A549 (cell line): ENCODE data around the gene SP140L. TPM values are rescaled to one million over a fixed set of nuclear protein-coding genes. Genes with fewer than 3 reads are reported as not detected.

ENCODE experiments used
- ATAC-seq, 2 experiments: fragments of 200-7000 bp in 1 of 2; fragments of >200 bp in 1 of 2; cut with Nextera tagmentation in 1 of 2; cut with Tn5 transposase in 1 of 2; 3 replicates each; pipeline versions ENCODE4 v1.8.0 to v1.9.1; 2018 to 2020; ENCODE audit warnings: mild to moderate bottlenecking in 1 of 2, moderate library complexity in 1 of 2
- CTCF ChIA-PET: fragments of 300-600 bp; sonication (Branson Sonifier 250); formaldehyde crosslinking; extraction: SDS; loops from one replicate; lab custom pipeline; 2021; ENCODE audit warnings: antibody characterized with exemption, inconsistent platforms; lab: Yijun Ruan, JAX
- POLR2A ChIA-PET: fragments of 350-600 bp; formaldehyde crosslinking; extraction: SDS; loops from one replicate; lab custom pipeline; 2021; ENCODE audit warnings: antibody characterized with exemption, inconsistent platforms; lab: Yijun Ruan, JAX
- DNase-seq, 2 experiments: peaks; one replicate each; pipeline versions ENCODE4 v3.0.0 to v3.0.0-alpha.2; 2011 to 2016; ENCODE audit warnings: low read depth in 1 of 2, low spot score in 1 of 2
- FAIRE-seq: peaks from 2 replicates; lab custom pipeline; 2011; peaks lifted over from hg19 to GRCh38; lab: Jason Lieb, UNC
- H3K27ac ChIP-seq, 2 experiments: fragments of >200 bp; sonication (Bioruptor Twin); formaldehyde crosslinking; 3 replicates each; pipeline ENCODE4 v1.5.1; 2016 to 2017
- H3K4me1 ChIP-seq: fragments of >200 bp; sonication (Bioruptor Twin); formaldehyde crosslinking; 3 replicates; pipeline ENCODE4 v1.6.1; 2016
- H3K4me2 ChIP-seq: fragments of >200 bp; sonication (Bioruptor Twin); formaldehyde crosslinking; 3 replicates; pipeline ENCODE4 v1.6.1; 2016
- H3K4me3 ChIP-seq: fragments of >200 bp; sonication (Bioruptor Twin); formaldehyde crosslinking; 3 replicates; pipeline ENCODE4 v1.5.1; 2016
- H3K9me3 ChIP-seq: fragments of >200 bp; sonication (Bioruptor Twin); formaldehyde crosslinking; 3 replicates; pipeline ENCODE4 v1.6.1; 2016
- CHD2 ChIP-seq: fragments of 150-350 bp; IDR thresholded peaks from 2 replicates; pipeline ENCODE4 v1.6.1; 2014; ENCODE audit warnings: low read length; ENCODE audit not compliant: partially characterized antibody
- EHMT2 ChIP-seq: fragments of 200-600 bp; sonication (generic); IDR thresholded peaks from 2 replicates; pipeline ENCODE4 v1.6.1; 2016; ENCODE audit warnings: antibody characterized with exemption, low read depth, mild to moderate bottlenecking, moderate library complexity
- FOSB ChIP-seq: fragments of 250-450 bp; sonication (Bioruptor Pico); IDR thresholded peaks from 2 replicates; pipeline ENCODE4 v1.5.0; 2020; ENCODE audit warnings: mild to moderate bottlenecking, moderate library complexity
- FOSL2 ChIP-seq, 2 experiments: fragments of 450-650 bp in 1 of 2; fragments of >200 bp in 1 of 2; sonication (Bioruptor Twin) in 1 of 2; formaldehyde crosslinking; IDR thresholded peaks; 2 replicates each; pipeline versions ENCODE4 v1.5.0 to v1.6.1; 2016 to 2020; ENCODE audit warnings: mild to moderate bottlenecking in 1 of 2, moderate library complexity in 1 of 2
- HDAC2 ChIP-seq: fragments of 200-600 bp; sonication (generic); IDR thresholded peaks from 2 replicates; pipeline ENCODE4 v1.6.1; 2016
- HEYL ChIP-seq: fragments of 250-450 bp; sonication (Bioruptor Pico); IDR thresholded peaks from 2 replicates; pipeline ENCODE4 v1.8.0; 2021; ENCODE audit warnings: mild to moderate bottlenecking, moderate library complexity
- HOXB13 ChIP-seq: fragments of 250-450 bp; sonication (Bioruptor Pico); IDR thresholded peaks from 2 replicates; pipeline ENCODE4 v1.5.0; 2020; ENCODE audit warnings: low read depth, mild to moderate bottlenecking, moderate library complexity
- JUN ChIP-seq, 2 experiments: fragments of >200 bp; sonication (Bioruptor Twin); formaldehyde crosslinking; IDR thresholded peaks; 2 replicates in 1 of 2; 3 replicates in 1 of 2; pipeline ENCODE4 v1.6.1; 2016 to 2017
- JUNB ChIP-seq: fragments of >200 bp; sonication (Bioruptor Twin); formaldehyde crosslinking; IDR thresholded peaks from 2 replicates; pipeline ENCODE4 v1.6.1; 2016
- MAFK ChIP-seq: fragments of 450-650 bp; IDR thresholded peaks from 2 replicates; pipeline ENCODE4 v1.6.1; 2014; ENCODE audit not compliant: partially characterized antibody
- RFX5 ChIP-seq: fragments of 450-650 bp; IDR thresholded peaks from 2 replicates; pipeline ENCODE4 v1.7.1; 2014; ENCODE audit warnings: antibody characterized with exemption, mild to moderate bottlenecking, moderate library complexity
- RNF2 ChIP-seq: fragments of 200-600 bp; sonication (generic); IDR thresholded peaks from 2 replicates; pipeline ENCODE4 v1.6.1; 2016; ENCODE audit warnings: low read depth, mild to moderate bottlenecking, antibody characterized with exemption, moderate library complexity, borderline replicate concordance
- SMC3 ChIP-seq: fragments of >200 bp; sonication (Bioruptor Twin); formaldehyde crosslinking; IDR thresholded peaks from 3 replicates; pipeline ENCODE4 v1.6.1; 2018; ENCODE audit warnings: inconsistent platforms
- SREBF2 ChIP-seq: fragments of 450-650 bp; IDR thresholded peaks from 2 replicates; pipeline ENCODE4 v1.6.1; 2014; ENCODE audit warnings: mild to moderate bottlenecking, moderate library complexity
- TFCP2L1 ChIP-seq: fragments of 250-450 bp; sonication (Bioruptor Pico); IDR thresholded peaks from 2 replicates; pipeline ENCODE4 v1.5.0; 2021; ENCODE audit warnings: mild to moderate bottlenecking
- ZSCAN20 ChIP-seq: fragments of 250-450 bp; sonication (Bioruptor Pico); IDR thresholded peaks from 2 replicates; pipeline ENCODE4 v1.8.0; 2022; ENCODE audit warnings: mild to moderate bottlenecking, moderate library complexity
- WGBS: methylation state at CpG from one replicate; pipeline ENCODE4 v1.1.6; 2017; ENCODE audit errors: missing lambda C conversion rate; 5-methylcytosine and 5-hydroxymethylcytosine counted together
- polyA plus RNA-seq, 4 experiments: library from polyadenylated mRNA; depleted of rRNA in 3 of 4; stranded (reverse); fragments of >200 nt; fragmentation: RNase III in 1 of 4; extraction: RNeasy Plus Mini Kit Qiagen cat#74134 plus additional on column Dnase treatment in 1 of 4; gene quantifications; 2 replicates in 3 of 4; 3 replicates in 1 of 4; pipeline ENCODE4 v1.2.3, GENCODE V29; 2011 to 2017
- TF ChIP-seq, protein P1 (sequence below): fragments of 200-600 bp; sonication (generic); IDR thresholded peaks from 2 replicates; pipeline ENCODE4 v1.6.1; 2016; ENCODE audit warnings: antibody characterized with exemption, mild to moderate bottlenecking, moderate library complexity
- TF ChIP-seq, protein P2 (sequence below): fragments of >200 bp; sonication (Bioruptor Twin); formaldehyde crosslinking; IDR thresholded peaks from 3 replicates; pipeline ENCODE4 v1.5.1; 2016
- TF ChIP-seq, protein P3 (sequence below): IDR thresholded peaks from 2 replicates; pipeline ENCODE4 v1.6.1; 2012
- TF ChIP-seq, protein P4 (sequence below): fragments of 250-450 bp; sonication (Bioruptor Pico); IDR thresholded peaks from 2 replicates; pipeline ENCODE4 v1.5.0; 2021; ENCODE audit warnings: mild to moderate bottlenecking, moderate library complexity, borderline replicate concordance
- TF ChIP-seq, protein P5 (sequence below): fragments of 450-650 bp; IDR thresholded peaks from 2 replicates; pipeline ENCODE4 v1.6.1; 2014; ENCODE audit warnings: antibody characterized with exemption
- TF ChIP-seq, protein P6 (sequence below): fragments of >200 bp; sonication (Bioruptor Twin); formaldehyde crosslinking; IDR thresholded peaks from 2 replicates; pipeline ENCODE4 v1.6.1; 2016

The SP140L gene
- polyA plus RNA-seq, 2 of the 4 experiments (the other 2 are of a cell fraction), result 1.7 to 2.5 TPM

DNA sequence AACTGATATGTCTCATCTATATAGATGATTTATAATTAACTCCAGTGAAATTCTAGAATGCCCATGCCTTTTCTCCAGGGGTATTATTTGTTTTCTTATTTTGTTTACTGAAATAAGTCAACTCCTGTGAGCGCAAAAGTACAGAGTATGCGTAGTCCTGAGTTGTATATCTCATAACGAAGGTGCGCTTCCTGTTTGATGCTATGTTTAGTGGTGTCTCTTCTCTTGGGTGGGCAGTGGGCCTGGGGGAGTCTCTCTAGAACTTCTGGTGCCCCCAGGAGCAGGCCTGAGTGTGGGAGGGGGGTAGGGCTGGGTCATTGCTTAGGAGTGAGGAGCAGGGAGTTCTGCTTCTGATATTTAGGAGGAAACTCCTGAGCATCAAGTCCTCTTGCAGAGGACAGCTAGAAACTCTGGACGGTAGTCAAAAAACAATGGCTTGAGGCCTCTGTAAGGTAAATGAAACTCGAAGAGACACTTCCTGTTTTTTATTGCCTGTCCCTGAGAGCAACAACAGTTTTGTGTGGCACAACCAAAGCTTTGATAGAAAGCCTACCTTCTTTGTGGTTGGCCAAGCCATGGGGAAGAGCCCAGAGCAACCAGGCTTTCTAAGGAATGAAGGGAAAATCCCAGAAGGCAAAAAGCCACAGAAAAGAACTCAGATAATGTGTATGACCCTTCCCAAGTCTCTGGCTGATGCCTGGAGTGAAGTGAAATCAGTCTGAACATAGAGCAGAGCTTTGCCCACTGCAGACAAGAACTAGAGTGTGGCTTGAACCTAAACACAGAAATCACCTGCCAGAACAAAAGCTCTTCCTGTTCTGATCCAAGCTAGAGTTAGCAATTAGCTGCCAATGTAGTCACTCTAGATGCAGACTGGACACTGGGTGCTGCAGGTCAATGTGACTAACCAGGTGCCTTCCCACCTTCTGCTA is 8.5 kb upstream of the SP140L start:
- ChIA-PET CTCF (interaction anchor here (1.2 kb wide), 1 partner anchor 120 kb away, joined by 3 read pairs; no protein-coding TSS in a partner anchor), POLR2A (no interaction called here)
- Histone ChIP-seq H3K4me1 (no peaks in the 10 kb centered on the region), H3K9me3 (no peaks in the 10 kb centered on the region), H3K4me3 (no peak overlapping the region), H3K27ac (no peak overlapping the region), H3K4me2 (no peak overlapping the region)
- DNase-seq (no peak), ATAC-seq (no peak), FAIRE-seq (no peak)
- WGBS, result 51% methylated on average over 6 of the region's 6 CpGs
- TF ChIP-seq, protein P1, sequence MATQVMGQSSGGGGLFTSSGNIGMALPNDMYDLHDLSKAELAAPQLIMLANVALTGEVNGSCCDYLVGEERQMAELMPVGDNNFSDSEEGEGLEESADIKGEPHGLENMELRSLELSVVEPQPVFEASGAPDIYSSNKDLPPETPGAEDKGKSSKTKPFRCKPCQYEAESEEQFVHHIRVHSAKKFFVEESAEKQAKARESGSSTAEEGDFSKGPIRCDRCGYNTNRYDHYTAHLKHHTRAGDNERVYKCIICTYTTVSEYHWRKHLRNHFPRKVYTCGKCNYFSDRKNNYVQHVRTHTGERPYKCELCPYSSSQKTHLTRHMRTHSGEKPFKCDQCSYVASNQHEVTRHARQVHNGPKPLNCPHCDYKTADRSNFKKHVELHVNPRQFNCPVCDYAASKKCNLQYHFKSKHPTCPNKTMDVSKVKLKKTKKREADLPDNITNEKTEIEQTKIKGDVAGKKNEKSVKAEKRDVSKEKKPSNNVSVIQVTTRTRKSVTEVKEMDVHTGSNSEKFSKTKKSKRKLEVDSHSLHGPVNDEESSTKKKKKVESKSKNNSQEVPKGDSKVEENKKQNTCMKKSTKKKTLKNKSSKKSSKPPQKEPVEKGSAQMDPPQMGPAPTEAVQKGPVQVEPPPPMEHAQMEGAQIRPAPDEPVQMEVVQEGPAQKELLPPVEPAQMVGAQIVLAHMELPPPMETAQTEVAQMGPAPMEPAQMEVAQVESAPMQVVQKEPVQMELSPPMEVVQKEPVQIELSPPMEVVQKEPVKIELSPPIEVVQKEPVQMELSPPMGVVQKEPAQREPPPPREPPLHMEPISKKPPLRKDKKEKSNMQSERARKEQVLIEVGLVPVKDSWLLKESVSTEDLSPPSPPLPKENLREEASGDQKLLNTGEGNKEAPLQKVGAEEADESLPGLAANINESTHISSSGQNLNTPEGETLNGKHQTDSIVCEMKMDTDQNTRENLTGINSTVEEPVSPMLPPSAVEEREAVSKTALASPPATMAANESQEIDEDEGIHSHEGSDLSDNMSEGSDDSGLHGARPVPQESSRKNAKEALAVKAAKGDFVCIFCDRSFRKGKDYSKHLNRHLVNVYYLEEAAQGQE, result no peak
- TF ChIP-seq JUNB (no peak), HDAC2 (no peak), ZSCAN20 (CRISPR knock-in tag) (no peak), MAFK (no peak), FOSB (CRISPR knock-in tag) (no peak), HOXB13 (CRISPR knock-in tag) (no peak), RFX5 (no peak), SREBF2 (no peak), TFCP2L1 (CRISPR knock-in tag) (no peak), FOSL2 (IDR thresholded peaks at IDR 0.05) (no peak), FOSL2 (CRISPR knock-in tag; IDR thresholded peaks at IDR 0.05) (no peak), HEYL (no peak), EHMT2 (no peak)
- TF ChIP-seq, protein P2, sequence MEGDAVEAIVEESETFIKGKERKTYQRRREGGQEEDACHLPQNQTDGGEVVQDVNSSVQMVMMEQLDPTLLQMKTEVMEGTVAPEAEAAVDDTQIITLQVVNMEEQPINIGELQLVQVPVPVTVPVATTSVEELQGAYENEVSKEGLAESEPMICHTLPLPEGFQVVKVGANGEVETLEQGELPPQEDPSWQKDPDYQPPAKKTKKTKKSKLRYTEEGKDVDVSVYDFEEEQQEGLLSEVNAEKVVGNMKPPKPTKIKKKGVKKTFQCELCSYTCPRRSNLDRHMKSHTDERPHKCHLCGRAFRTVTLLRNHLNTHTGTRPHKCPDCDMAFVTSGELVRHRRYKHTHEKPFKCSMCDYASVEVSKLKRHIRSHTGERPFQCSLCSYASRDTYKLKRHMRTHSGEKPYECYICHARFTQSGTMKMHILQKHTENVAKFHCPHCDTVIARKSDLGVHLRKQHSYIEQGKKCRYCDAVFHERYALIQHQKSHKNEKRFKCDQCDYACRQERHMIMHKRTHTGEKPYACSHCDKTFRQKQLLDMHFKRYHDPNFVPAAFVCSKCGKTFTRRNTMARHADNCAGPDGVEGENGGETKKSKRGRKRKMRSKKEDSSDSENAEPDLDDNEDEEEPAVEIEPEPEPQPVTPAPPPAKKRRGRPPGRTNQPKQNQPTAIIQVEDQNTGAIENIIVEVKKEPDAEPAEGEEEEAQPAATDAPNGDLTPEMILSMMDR, result no peak

DNA sequence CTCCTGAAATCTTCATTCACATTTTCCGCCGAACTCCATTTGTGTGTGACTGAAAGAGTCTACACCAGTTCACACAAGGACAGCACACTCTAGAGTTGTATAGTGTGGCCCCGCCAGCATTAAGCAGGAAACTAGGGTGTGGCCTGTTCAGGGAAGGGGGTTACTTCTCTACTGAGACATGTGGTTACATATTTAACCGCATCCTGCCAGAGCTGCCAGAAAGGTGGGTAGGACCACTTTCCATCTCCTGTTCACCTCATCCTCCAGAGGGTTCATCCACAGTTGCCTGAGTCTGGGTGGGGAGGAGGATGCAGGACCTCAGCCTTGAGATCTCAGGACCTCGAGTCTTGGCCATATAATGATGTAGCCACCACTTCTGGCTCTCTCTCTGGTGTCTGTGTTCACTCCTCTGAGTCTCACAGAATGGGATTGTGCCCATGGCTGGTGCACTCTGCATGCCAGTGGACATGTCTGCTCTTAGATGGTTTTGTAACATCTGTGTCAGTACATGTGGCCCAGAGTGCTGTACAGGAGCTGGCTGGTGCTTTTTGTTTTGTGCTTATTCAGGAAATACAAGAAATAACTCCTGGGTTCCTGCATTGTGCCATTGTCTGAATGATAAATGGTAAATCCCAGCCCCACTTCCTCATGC is 7.7 kb upstream of the SP140L start:
- H3K4me1 ChIP-seq, result no peaks in the 10 kb centered on the region
- H3K9me3 ChIP-seq, result no peaks in the 10 kb centered on the region
- H3K27ac ChIP-seq, result no peak overlapping the region
- no peak overlapping the region for H3K4me3 ChIP-seq
- ATAC-seq (no peak), FAIRE-seq (no peak), DNase-seq (no peak)
- 70% methylated on average over 5 of the region's 5 CpGs for WGBS
- CTCF ChIA-PET, result no interaction called here
- H3K4me2 ChIP-seq, result no peak overlapping the region
- POLR2A ChIA-PET, result no interaction called here
- TF ChIP-seq, protein P3, sequence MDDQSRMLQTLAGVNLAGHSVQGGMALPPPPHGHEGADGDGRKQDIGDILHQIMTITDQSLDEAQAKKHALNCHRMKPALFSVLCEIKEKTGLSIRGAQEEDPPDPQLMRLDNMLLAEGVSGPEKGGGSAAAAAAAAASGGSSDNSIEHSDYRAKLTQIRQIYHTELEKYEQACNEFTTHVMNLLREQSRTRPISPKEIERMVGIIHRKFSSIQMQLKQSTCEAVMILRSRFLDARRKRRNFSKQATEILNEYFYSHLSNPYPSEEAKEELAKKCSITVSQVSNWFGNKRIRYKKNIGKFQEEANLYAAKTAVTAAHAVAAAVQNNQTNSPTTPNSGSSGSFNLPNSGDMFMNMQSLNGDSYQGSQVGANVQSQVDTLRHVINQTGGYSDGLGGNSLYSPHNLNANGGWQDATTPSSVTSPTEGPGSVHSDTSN, result no peak
- no peak for TF ChIP-seq CHD2
- TF ChIP-seq, protein P4, sequence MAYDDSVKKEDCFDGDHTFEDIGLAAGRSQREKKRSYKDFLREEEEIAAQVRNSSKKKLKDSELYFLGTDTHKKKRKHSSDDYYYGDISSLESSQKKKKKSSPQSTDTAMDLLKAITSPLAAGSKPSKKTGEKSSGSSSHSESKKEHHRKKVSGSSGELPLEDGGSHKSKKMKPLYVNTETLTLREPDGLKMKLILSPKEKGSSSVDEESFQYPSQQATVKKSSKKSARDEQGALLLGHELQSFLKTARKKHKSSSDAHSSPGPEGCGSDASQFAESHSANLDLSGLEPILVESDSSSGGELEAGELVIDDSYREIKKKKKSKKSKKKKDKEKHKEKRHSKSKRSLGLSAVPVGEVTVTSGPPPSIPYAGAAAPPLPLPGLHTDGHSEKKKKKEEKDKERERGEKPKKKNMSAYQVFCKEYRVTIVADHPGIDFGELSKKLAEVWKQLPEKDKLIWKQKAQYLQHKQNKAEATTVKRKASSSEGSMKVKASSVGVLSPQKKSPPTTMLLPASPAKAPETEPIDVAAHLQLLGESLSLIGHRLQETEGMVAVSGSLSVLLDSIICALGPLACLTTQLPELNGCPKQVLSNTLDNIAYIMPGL (CRISPR knock-in tag), result no peak
- no peak for TF ChIP-seq FOSL2 (IDR thresholded peaks at IDR 0.05)
- no peak for TF ChIP-seq FOSL2 (CRISPR knock-in tag; IDR thresholded peaks at IDR 0.05)
- TF ChIP-seq, protein P2, result no peak
- TF ChIP-seq RNF2, result no peak
- no peak for TF ChIP-seq SMC3
- TF ChIP-seq, protein P5, sequence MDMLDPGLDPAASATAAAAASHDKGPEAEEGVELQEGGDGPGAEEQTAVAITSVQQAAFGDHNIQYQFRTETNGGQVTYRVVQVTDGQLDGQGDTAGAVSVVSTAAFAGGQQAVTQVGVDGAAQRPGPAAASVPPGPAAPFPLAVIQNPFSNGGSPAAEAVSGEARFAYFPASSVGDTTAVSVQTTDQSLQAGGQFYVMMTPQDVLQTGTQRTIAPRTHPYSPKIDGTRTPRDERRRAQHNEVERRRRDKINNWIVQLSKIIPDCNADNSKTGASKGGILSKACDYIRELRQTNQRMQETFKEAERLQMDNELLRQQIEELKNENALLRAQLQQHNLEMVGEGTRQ, result no peak
- TF ChIP-seq, protein P6, sequence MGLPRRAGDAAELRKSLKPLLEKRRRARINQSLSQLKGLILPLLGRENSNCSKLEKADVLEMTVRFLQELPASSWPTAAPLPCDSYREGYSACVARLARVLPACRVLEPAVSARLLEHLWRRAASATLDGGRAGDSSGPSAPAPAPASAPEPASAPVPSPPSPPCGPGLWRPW, result no peak
- no peak for TF ChIP-seq JUN (IDR thresholded peaks at IDR 0.05)
